ENCODE results near the gene TMEM108. TPM values are rescaled to one million over a fixed set of nuclear protein-coding genes. Genes with fewer than 3 reads are reported as not detected.

The TMEM108 gene
- total and polyA plus RNA-seq, 2 of the 4 experiments (the other 2 are of a cell fraction), result 0.18 to 2.2 TPM

GRCh38 chr3:133369068-133369440, 330.9 kb downstream of the TMEM108 start:
- in situ Hi-C loops (cut with MboI; ENCODE audit: low sequenced_read_pairs) (no loop called here), intact Hi-C loops (cut with micrococcal nuclease) (no loop called here), dilution Hi-C loops (cut with HindIII; ENCODE audit: low sequenced_read_pairs, unreplicated experiment) (no loop called here)
- no peaks in the 10 kb centered on the region for H3K79me1 ChIP-seq (ENCODE audit: low read depth in 1 of 2, low read length in 2 of 2)
- no peak overlapping the region for H2AFZ ChIP-seq (replicated peaks; ENCODE audit: low read length, poor library complexity)
- no peak overlapping the region for H4K5ac ChIP-seq (ENCODE audit: low read depth, low read length)
- no peak overlapping the region for H2BK120ac ChIP-seq (ENCODE audit: low read depth, low read length)
- ATAC-seq (ENCODE audit: low read depth) (no peak), DNase-seq (no peak)
- no peaks in the 10 kb centered on the region for H3K9me1 ChIP-seq (ENCODE audit: insufficient read depth, low read length)
- no peaks in the 10 kb centered on the region for H3K36me3 ChIP-seq (ENCODE audit: control insufficient read depth, insufficient read depth, low read length)
- H4K8ac ChIP-seq (ENCODE audit: low read depth in 2 of 2, low read length in 2 of 2), result no peak overlapping the region
- no peak overlapping the region for H3K27ac ChIP-seq (ENCODE audit: insufficient read depth, low read length)
- no peak overlapping the region for H3K4ac ChIP-seq (ENCODE audit: low read depth, low read length)
- no peak overlapping the region for H3K23ac ChIP-seq (ENCODE audit: low read depth, low read length)
- no peak overlapping the region for H2BK20ac ChIP-seq (ENCODE audit: low read depth, low read length)
- H2BK15ac ChIP-seq (ENCODE audit: low read depth, low read length), result no peak overlapping the region
- ChIA-PET POLR2A (ENCODE audit: unreplicated experiment) (no interaction called here), CTCF (interaction anchor here (1.3 kb wide), 1 partner anchor 327 kb away, joined by 3 read pairs; no protein-coding TSS in a partner anchor)
- no peak overlapping the region for H3K4me2 ChIP-seq (ENCODE audit: low read depth, low read length)
- H3K9ac ChIP-seq (ENCODE audit: low read depth, low read length), result no peak overlapping the region
- no peak overlapping the region for H2AK5ac ChIP-seq (ENCODE audit: low read depth, low read length)
- no peaks in the 10 kb centered on the region for H3K4me1 ChIP-seq (ENCODE audit: control insufficient read depth, insufficient read depth, low read length)
- no peak overlapping the region for H2AK9ac ChIP-seq (replicated peaks; ENCODE audit: low read depth, low read length, poor library complexity)
- H3K14ac ChIP-seq (replicated peaks; ENCODE audit: low read depth, low read length), result no peak overlapping the region
- H4K20me1 ChIP-seq (ENCODE audit: insufficient read depth, low read length), result no peaks in the 10 kb centered on the region
- no peak overlapping the region for H2BK5ac ChIP-seq (ENCODE audit: low read depth, low read length, poor library complexity, severe bottlenecking)
- H3K18ac ChIP-seq (ENCODE audit: low read depth, low read length), result no peak overlapping the region
- H3K9me3 ChIP-seq (ENCODE audit: control insufficient read depth, insufficient read depth, low read length), result no peaks in the 10 kb centered on the region
- BruUV-seq (replicated peaks), result no TSS peak
- no peaks in the 10 kb centered on the region; the same call in 1 of the 2 replicates for H3K27me3 ChIP-seq (ENCODE audit: control insufficient read depth, insufficient read depth, low read length)
- no peak overlapping the region for H3K56ac ChIP-seq (ENCODE audit: extremely low read depth, insufficient read depth, low read length)
- WGBS, 2 experiments (ENCODE audit: extremely low coverage in 2 of 2, insufficient read length in 1 of 2), result no CpG with 5 or more reads among the region's 9 CpGs
- H3K4me3 ChIP-seq (ENCODE audit: insufficient read depth, low read depth, low read length), result no peak overlapping the region
- TF ChIP-seq RAD21 (IDR thresholded peaks at IDR 0.05; ENCODE audit: low read length) (no peak), RFX5 (IDR thresholded peaks at IDR 0.05; ENCODE audit: low read depth, low read length) (no peak), POLR2A (IDR thresholded peaks at IDR 0.05; ENCODE audit: low read depth, low read length) (no peak), MAFK (IDR thresholded peaks at IDR 0.05; ENCODE audit: low read depth, low read length) (no peak), CHD1 (IDR thresholded peaks at IDR 0.05; ENCODE audit: low read depth, low read length) (no peak), FOS (IDR thresholded peaks at IDR 0.05; ENCODE audit: low read depth, low read length) (no peak), CTCF (conservative IDR thresholded peaks at IDR 0.05; ENCODE audit: low read depth, low read length) (no peak), CEBPB (IDR thresholded peaks at IDR 0.05; ENCODE audit: low read depth, low read length) (no peak), USF2 (IDR thresholded peaks at IDR 0.05; ENCODE audit: low read depth, low read length) (no peak)
- H4K91ac ChIP-seq (ENCODE audit: insufficient read depth, low read depth, low read length), result no peak overlapping the region
